Adrenal gland (tissue), 12 donors: ENCODE data around the gene ERICH4. TPM values are rescaled to one million over a fixed set of nuclear protein-coding genes. Genes with fewer than 3 reads are reported as not detected.

Source experiments
- DNase-seq, 7 donors: peaks; one replicate each; pipeline ENCODE4 v3.0.0-alpha.2; 2019 to 2020
- H3K27ac ChIP-seq, 5 donors: fragments of 200-600 bp; sonication (generic) in 4 of 5; 1 replicate in 3 of 5; 2 replicates in 2 of 5; pipeline versions ENCODE4 v1.5.1 to v1.8.0; 2016 to 2020; ENCODE audit warnings: mild to moderate bottlenecking in 1 of 5
- H3K27me3 ChIP-seq: fragments of 200-600 bp; 2 replicates; pipeline ENCODE4 v1.8.0; 2021
- H3K36me3 ChIP-seq, 2 donors: fragments of 200-600 bp; replicated peaks in 1 of 2; 1 replicate in 1 of 2; 2 replicates in 1 of 2; pipeline versions ENCODE4 v1.5.1 to v1.8.0; 2018 to 2022
- H3K4me1 ChIP-seq, 2 donors: fragments of 200-600 bp; replicated peaks in 1 of 2; 1 replicate in 1 of 2; 2 replicates in 1 of 2; pipeline versions ENCODE4 v1.5.1 to v1.8.0; 2018 to 2021
- H3K4me3 ChIP-seq, 4 donors: fragments of 200-600 bp; sonication (generic) in 3 of 4; one replicate each; pipeline ENCODE4 v1.5.1; 2016 to 2018
- H3K9me3 ChIP-seq, 3 donors: fragments of 200-600 bp; sonication (generic) in 1 of 3; replicated peaks in 1 of 3; 1 replicate in 2 of 3; 2 replicates in 1 of 3; pipeline versions ENCODE4 v1.5.1 to v1.8.0; 2016 to 2021
- CTCF ChIP-seq, 6 experiments: fragments of 450-650 bp in 4 of 6; fragments of 200-600 bp in 2 of 6; sonication (generic) in 1 of 6; IDR thresholded peaks; 1 replicate in 5 of 6; 2 replicates in 1 of 6; pipeline versions ENCODE4 v1.5.1 to v1.8.0; 2016 to 2021; ENCODE audit warnings: antibody characterized with exemption in 6 of 6, mild to moderate bottlenecking in 2 of 6, moderate library complexity in 1 of 6
- POLR2A ChIP-seq, 2 donors: fragments of 450-650 bp; IDR thresholded peaks; one replicate each; pipeline ENCODE4 v1.6.1; 2017; ENCODE audit warnings: antibody characterized with exemption in 2 of 2, mild to moderate bottlenecking in 2 of 2, moderate library complexity in 1 of 2
- WGBS, 4 donors: extraction: QIAGEN DNeasy Blood & Tissue Kit in 2 of 4; methylation state at CpG; one replicate each; pipeline versions ENCODE4 v1.1.5 to v1.1.7; 2013 to 2017; 5-methylcytosine and 5-hydroxymethylcytosine counted together
- intact Hi-C, 2 donors: fragments of 100-400 bp; cut with DNase I; formaldehyde crosslinking; loops; one replicate each; pipeline versions ENCODE4 v1.14.1 to v1.15.0; 2022 to 2023
- polyA plus RNA-seq, 3 donors: library from polyadenylated mRNA; stranded (reverse); fragments of 200-250 nt in 2 of 3; fragments of 350-450 nt in 1 of 3; fragmentation: Illumina TruSeq in 1 of 3; extraction: RNeasy Lipid Tissue Mini Kit (QIAGEN cat#74804) in 1 of 3; gene quantifications; one replicate each; pipeline ENCODE4 v1.2.3, GENCODE V29; 2013 to 2014
- total RNA-seq, 9 donors: library from RNA; depleted of rRNA in 4 of 9; stranded (reverse); fragments of >200 nt in 4 of 9; fragments of 120-200 nt in 1 of 9; fragmentation: NEBNext Ultra II Directional in 1 of 9; extraction: Animal tissue kit (Norgen Biotek cat#: 25700) in 1 of 9; gene quantifications; one replicate each; pipeline versions ENCODE4 v1.1.0 to v1.2.4, GENCODE V29; 2013 to 2023
- donor health status: healthy with polysubstance abuse.
- donor health status: Bipolar disorder and iron deficiency.
- donor health status: DM: yes; HTN: yes; CAD: no.
- donor health status: DM: no; HTN: no; CAD: no.
- donor health status: DM: no; HTN: no; CAD: no.
- donor health status: DM: yes; HTN: yes; CAD: no.

Gene ERICH4
- total and polyA plus RNA-seq, 12 donors, result 0.10 TPM; not detected in 11

DNA sequence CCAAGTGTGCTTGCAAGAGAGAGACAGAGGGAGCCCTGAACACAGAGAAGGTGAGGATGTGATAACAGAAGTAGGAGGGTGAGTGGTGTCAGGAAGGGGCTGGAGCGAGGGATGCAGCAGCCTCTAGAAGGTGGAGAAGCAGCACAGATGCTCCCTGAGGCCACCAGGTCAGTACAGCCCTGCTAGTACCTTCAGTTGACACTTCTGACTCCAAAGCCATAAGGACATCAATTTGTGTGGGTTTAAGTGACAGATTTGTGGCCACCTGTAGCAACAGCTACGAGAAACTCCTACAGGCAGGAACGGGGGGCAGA lies 6.9 kb downstream of the ERICH4 start:
- WGBS, 4 donors, result 62 to 70% (median 66%) methylated on average over 3 of the region's 3 CpGs
- H3K27me3 ChIP-seq, result no peaks in the 10 kb centered on the region
- H3K36me3 ChIP-seq, result no peaks in the 10 kb centered on the region
- no peak for DNase-seq
- no peaks in the 10 kb centered on the region for H3K4me1 ChIP-seq
- H3K9me3 ChIP-seq, result no peaks in the 10 kb centered on the region
- no peak overlapping the region for H3K27ac ChIP-seq
- no peak overlapping the region for H3K4me3 ChIP-seq
- intact Hi-C loops, result loop anchor here (5.0 to 10.0 kb wide), 2 partner anchors 85 to 122 kb away; no protein-coding TSS in a partner anchor
- no peak for TF ChIP-seq POLR2A (IDR thresholded peaks at IDR 0.05)
- TF ChIP-seq CTCF (IDR thresholded peaks at IDR 0.05), result no peak

- Histone ChIP-seq H3K9me3 (no peaks in the 10 kb centered on the region), H3K27ac (no peak overlapping the region), H3K27me3 (no peaks in the 10 kb centered on the region), H3K36me3 (no peaks in the 10 kb centered on the region), H3K4me1 (peaks cover 0 to 5% of the 10 kb centered on the region in 2 donors), H3K4me3 (no peak overlapping the region)
- DNase-seq, result no peak
- 48 to 69% (median 65%) methylated on average over 6 of the region's 6 CpGs for WGBS, 4 donors
- intact Hi-C loops, result loop anchor here in 1 of 2 donors (5.0 kb wide), 1 partner anchor 120 kb away; no protein-coding TSS in a partner anchor
- TF ChIP-seq POLR2A (IDR thresholded peaks at IDR 0.05) (no peak), CTCF (IDR thresholded peaks at IDR 0.05) (no peak)
These were observed 9.8 kb downstream of the ERICH4 start for GRCh38 chr19:41452584-41453275.

DNA sequence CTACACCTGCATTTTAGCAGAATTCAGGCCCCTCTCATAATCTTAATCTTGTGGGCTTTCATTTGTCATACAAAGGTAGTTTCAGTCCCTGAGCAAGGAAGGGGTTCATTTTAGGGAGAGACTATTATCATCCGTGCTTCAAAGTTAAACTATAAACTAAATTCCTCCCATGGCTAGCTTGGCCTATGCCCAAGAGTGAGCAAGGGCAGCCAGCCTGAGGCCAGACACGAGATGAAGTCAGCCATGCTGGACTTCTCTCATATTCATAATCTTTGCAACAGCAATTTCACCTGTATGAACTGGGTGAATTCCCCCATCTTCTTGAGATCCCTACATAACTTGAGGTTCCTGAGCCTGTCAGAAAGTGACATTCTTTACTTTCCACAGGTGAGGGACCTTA lies 13.0 kb downstream of the ERICH4 start:
- no peak overlapping the region for H3K27ac ChIP-seq
- intact Hi-C loops, result no loop called here
- no peak for DNase-seq
- peaks cover 6% of the 10 kb centered on the region for H3K27me3 ChIP-seq
- peaks cover 0 to 5% of the 10 kb centered on the region in 2 donors for H3K4me1 ChIP-seq
- TF ChIP-seq CTCF (IDR thresholded peaks at IDR 0.05), result no peak
- TF ChIP-seq POLR2A (IDR thresholded peaks at IDR 0.05), result no peak
- WGBS, 4 donors, result 16 to 44% (median 31%) methylated on average over 2 of the region's 2 CpGs
- no peaks in the 10 kb centered on the region for H3K36me3 ChIP-seq
- H3K4me3 ChIP-seq, result no peak overlapping the region
- H3K9me3 ChIP-seq, result no peaks in the 10 kb centered on the region

GRCh38 chr19:41456342-41456918 lies 13.5 kb downstream of the ERICH4 start:
- intact Hi-C loops, result no loop called here
- H3K9me3 ChIP-seq, result no peaks in the 10 kb centered on the region
- no peak for TF ChIP-seq POLR2A (IDR thresholded peaks at IDR 0.05)
- TF ChIP-seq CTCF (IDR thresholded peaks at IDR 0.05), result no peak
- peaks cover 0 to 5% of the 10 kb centered on the region in 2 donors for H3K4me1 ChIP-seq
- peak in 1 of 7 donors; percentile 22 for DNase-seq
- no peaks in the 10 kb centered on the region for H3K36me3 ChIP-seq
- peaks cover 10% of the 10 kb centered on the region for H3K27me3 ChIP-seq
- peak overlapping the region in 1 of 5 donors; percentile 27 for H3K27ac ChIP-seq
- 24 to 35% (median 29%) methylated on average over 7 of the region's 7 CpGs for WGBS, 4 donors
- H3K4me3 ChIP-seq, result no peak overlapping the region
